ENCODE measurements around the gene KAT6B.

Gene KAT6B

DNA sequence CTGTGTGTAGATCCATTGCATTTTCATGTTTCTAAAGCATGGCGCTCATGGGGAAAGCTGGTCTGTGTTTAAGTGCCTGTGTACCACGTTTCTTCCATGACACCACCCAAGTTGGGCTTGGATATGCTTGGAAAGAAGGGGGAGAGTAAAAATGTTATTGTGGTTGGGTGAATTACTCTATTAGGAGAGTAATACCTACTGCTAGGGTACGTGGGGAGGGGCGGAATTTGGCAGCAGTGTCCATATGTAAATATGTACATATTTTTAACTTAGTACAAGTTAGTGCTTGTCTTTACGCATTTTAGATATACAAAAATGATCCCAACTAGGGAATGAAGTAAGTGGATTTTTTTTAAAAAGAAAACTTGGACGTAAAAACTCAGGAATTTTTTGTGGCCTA, 242.1 kb downstream of the KAT6B start:
- no peak for DNase-seq (ENCODE audit: low read depth)

DNA sequence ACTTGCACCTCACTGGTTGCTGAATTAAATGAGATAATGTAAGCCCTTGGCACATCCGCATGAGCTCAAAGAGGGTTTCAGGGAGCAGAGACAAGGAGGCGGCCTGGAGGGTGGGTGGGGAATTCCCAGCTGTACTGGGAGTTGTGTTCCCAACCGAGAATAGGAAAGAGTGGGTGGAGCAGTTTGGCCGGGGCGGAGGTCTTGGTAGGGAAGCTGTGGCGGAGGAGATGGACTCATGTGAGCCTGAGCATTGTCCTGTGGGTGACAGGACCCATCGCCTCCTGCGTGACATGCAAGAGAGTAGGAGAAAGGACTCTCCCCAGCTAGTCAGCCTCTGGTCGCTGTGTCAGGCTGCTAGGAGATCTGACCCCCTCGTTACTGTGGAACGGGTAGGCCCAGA, 244.1 kb downstream of the KAT6B start:
- DNase-seq (ENCODE audit: low read depth), result no peak

DNA sequence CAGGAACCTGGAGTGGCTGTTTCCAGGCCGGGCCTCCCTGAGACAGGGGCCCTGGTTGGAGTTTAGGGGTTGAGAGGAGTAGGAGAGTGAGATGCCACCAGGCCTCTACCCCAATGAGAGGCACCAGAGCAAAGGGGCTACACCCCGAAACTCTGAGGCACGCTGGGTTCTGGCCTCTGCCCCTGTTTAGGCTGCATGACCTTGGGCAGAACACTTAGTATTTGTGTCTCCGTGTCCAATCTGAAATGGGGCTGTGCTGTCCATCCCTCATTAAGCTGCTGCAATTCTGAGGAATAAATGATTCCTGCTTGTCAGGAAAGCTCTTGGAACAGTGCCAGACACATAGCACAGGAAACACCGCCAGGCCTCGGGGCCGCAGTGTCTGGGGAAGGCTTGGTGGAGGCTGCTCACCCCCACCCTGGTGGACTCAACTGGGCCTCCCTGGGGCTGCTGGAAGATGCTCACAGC, 244.6 kb downstream of the KAT6B start:
- no peak for DNase-seq (ENCODE audit: low read depth)

DNA sequence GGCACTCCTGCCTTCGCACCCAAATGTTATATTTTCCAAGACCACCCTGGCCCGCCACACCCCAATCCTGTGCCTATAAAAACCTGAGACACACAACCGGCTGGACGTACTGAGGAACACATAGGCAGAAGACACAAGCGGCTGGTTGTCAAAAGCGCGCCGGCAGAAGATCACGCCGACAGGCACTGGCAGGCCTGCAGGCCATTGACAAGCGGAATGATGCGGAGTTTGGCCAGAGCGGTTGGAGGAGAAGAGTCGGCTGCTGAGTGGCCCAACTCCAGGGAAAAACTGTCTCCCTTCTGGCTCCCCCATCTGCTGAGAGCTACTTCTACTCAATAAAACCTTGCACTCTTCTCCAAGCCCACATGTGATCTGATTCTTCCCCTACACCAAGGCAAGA, 245.4 kb downstream of the KAT6B start:
- no peak for DNase-seq (ENCODE audit: low read depth)

DNA sequence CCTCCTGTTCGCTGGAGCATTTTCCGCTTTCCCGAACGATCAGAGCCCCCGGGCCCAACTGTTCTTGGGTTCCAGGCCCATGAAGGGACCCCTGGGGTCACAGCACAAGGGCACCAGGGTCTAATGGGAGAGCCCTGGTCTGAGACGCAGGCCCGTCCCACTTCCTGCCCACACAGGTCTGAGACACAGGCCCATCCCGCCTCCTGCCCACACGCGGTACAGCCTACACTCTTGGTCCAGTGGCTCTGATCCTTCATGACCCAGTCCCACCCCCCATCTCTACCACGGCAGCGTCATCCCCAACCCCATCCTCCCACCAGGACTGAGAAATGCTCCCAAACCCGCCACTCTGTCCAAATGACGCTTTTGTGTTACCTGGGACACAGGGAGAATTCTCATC, 246.3 kb downstream of the KAT6B start:
- DNase-seq (ENCODE audit: low read depth), result no peak

DNA sequence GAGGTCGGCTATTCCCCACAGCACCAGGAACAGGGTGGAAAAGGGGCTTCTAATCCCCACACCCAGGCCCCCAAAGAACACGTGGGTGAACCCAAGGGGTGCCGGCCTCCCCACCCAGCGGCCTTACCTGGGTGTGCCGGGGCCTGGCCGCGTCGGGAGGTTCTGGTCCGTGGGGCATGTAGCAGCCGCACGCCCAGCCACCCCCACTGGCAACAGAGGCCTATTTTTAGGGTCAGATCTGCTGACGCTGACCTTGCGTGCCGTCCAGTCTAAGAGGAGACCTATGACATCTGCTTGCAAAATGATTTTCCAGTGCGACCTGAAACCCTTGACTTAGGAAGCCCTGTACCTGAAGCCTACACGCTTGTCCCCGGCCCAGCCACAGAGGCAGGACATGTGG, 247.0 kb downstream of the KAT6B start:
- no peak for DNase-seq (ENCODE audit: low read depth)

DNA sequence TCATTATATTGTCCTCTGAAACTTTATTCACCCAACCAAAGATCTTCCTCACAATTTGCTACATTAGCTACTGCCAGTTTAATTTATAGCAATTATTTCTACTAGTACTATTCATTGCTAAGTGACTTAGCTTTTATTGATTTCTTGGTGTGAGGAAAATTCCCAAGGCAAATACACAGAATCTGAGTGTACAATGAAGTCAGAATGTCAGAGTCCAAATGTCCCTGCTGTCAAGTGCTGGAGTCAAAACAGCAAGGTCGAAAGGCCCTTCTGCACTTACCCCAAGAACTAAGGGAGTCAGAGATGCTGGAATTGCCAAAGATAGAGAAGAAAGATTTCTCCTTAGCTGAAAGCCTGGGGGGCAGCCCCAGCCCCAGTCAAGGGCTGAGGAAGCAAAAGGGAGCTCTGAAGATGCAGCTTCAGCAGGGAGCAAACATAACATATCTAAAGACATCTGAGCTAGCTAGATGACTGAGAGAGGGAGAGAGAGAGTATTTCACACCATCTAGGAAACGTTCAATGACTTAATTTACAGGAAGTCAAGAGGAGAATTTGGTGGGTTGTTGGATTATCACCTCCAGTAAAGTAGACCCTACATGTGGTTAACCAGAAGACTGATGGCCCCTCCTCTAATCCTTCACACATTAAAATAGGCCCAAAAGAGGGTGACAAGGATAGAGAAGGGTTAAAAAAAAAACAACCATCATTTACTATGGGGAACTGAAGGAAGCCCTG, 248.5 kb downstream of the KAT6B start:
- DNase-seq (ENCODE audit: low read depth), result no peak

DNA sequence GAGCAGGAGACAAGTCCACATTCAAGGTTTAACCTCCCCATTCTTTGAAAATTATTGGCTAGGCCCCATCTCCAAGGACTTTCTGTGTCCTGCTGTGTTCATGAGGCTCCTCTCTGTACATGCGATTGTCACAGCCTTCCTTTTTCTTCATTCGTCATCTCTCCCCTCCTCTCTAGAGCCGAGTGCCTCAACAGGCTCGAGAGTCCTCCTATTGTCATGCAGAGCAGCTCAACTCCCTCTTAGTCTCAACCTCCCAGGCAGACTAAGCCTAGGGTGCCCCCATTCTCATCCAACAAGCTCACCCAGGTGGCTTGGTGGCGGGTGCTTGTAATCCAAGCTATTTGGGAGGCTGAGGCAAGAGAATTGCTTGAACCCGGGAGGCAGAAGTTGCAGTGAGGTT, 249.9 kb downstream of the KAT6B start:
- DNase-seq (ENCODE audit: low read depth), result no peak

DNA sequence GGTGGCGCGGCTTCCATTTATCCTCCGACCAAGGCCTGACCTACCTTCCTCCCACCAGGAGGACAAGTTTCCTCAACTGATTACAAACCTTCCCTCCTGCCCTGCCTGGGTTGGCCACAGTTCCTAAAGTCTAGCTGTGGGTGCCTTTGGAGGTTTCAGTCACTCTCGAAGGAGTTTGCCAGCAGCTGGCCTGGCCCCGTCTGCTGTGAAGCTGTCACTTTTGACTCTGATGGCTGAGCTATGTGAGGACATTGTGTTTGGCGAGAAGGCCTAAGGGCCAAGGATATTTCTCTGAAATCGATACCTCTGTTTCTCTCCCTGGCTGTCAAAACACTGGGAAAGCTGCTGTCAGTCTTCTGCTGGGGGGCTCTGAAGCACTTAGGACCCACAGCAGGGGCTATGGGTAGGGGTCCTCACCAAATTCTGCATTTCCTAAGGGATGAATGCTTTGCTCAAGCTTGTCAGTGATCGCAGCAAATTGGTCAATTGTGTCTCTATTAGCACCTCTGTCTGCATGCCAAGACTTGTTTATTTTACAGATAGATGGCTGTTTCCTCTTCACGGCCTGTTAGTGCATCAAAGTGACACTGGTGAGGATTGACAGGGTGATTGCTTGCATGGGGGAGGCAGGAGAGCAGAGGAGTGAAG, 253.2 kb downstream of the KAT6B start:
- no peak for DNase-seq (ENCODE audit: low read depth)

DNA sequence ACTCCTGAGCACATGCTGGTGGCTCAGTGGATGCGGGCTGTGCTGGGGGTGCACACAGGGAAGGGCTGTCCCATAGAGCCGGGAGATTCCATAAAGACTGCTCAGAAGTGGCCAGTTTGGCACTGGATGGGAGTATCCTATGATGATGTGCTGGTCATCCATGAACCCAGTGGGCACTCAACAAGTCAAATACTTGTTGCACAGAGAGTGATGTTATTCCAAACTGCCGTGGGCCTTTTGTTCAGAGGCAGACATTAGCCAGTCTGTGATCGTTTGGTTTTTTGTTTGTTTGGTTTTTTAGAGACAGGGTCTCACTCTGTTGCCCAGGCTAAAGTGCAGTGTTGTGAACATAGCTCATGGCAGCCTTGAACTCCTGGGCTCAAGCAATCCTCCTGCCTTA, 254.2 kb downstream of the KAT6B start:
- no peak for DNase-seq (ENCODE audit: low read depth)

DNA sequence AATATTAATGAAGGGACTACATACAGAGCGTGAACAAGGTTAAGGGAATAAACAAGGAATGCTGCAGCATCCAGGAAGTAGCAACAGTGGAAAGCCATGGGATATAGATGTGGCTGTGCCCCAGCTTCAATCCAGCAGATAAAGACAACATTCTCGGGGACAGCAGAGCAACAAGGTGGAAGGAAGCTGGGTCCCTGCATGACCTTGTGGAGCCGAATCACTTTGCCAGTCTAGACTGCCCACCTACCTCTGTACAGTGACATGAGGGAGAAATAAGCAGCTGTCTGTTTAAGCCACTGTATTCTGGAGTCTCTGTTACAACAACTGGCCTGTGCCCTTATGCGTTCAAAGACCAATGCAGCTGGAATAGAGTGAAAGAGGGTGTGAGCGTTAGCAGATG, 255.0 kb downstream of the KAT6B start:
- DNase-seq (ENCODE audit: low read depth), result no peak
